HG02623 (cell line): ENCODE results near the gene RIBC2.
"Not testable (repeated sequence)": the region's sequence is repeated elsewhere in the genome, so short reads cannot be mapped to it uniquely, and the experiment has no call there.

Experiments used
- ATAC-seq: cut with Tn5 transposase; IDR thresholded peaks from one replicate; pipeline ENCODE4 v1.9.1; 2021; ENCODE audit warnings: moderate library complexity; ENCODE audit not compliant: unreplicated experiment

Gene RIBC2

GRCh38 chr22:45447596-45447995 is 34.1 kb downstream of the RIBC2 start:
- ATAC-seq, result not testable (repeated sequence)

- no peak for ATAC-seq
These were observed 34.9 kb downstream of the RIBC2 start for GRCh38 chr22:45448431-45448830.

- not testable (repeated sequence) for ATAC-seq
These were observed 35.9 kb downstream of the RIBC2 start for GRCh38 chr22:45449442-45449841.

- no peak for ATAC-seq
These were observed 36.8 kb downstream of the RIBC2 start for GRCh38 chr22:45450101-45450785.

GRCh38 chr22:45450921-45451651 is 37.6 kb downstream of the RIBC2 start:
- no peak for ATAC-seq

- no peak for ATAC-seq
These were observed 38.5 kb downstream of the RIBC2 start for GRCh38 chr22:45451972-45452371.

- no peak for ATAC-seq
These were observed 39.3 kb downstream of the RIBC2 start for GRCh38 chr22:45452565-45453379.

GRCh38 chr22:45453764-45454163 is 40.3 kb downstream of the RIBC2 start:
- no peak for ATAC-seq

GRCh38 chr22:45454275-45454674 is 40.8 kb downstream of the RIBC2 start:
- ATAC-seq, result no peak

GRCh38 chr22:45455212-45455611 is 41.7 kb downstream of the RIBC2 start:
- ATAC-seq, result no peak

GRCh38 chr22:45455621-45456020 is 42.1 kb downstream of the RIBC2 start:
- no peak for ATAC-seq

- no peak for ATAC-seq
These were observed 43.3 kb downstream of the RIBC2 start for GRCh38 chr22:45456811-45457210.

- no peak for ATAC-seq
These were observed 45.0 kb downstream of the RIBC2 start for GRCh38 chr22:45458532-45458931.

GRCh38 chr22:45459235-45459634 is 45.7 kb downstream of the RIBC2 start:
- no peak for ATAC-seq

- ATAC-seq, result no peak
These were observed 47.0 kb downstream of the RIBC2 start for GRCh38 chr22:45460288-45461109.

GRCh38 chr22:45462034-45462655 is 48.7 kb downstream of the RIBC2 start:
- ATAC-seq, result no peak

- not testable (repeated sequence) for ATAC-seq
These were observed 50.2 kb downstream of the RIBC2 start for GRCh38 chr22:45463691-45464090.

GRCh38 chr22:45465633-45466032 is 52.1 kb downstream of the RIBC2 start:
- ATAC-seq, result no peak

- no peak for ATAC-seq
These were observed 55.4 kb downstream of the RIBC2 start for GRCh38 chr22:45468872-45469271.
